ENCODE results near the gene AVL9.
"Not testable (repeated sequence)": the region's sequence is repeated elsewhere in the genome, so short reads cannot be mapped to it uniquely, and the experiment has no call there.

Gene AVL9

DNA sequence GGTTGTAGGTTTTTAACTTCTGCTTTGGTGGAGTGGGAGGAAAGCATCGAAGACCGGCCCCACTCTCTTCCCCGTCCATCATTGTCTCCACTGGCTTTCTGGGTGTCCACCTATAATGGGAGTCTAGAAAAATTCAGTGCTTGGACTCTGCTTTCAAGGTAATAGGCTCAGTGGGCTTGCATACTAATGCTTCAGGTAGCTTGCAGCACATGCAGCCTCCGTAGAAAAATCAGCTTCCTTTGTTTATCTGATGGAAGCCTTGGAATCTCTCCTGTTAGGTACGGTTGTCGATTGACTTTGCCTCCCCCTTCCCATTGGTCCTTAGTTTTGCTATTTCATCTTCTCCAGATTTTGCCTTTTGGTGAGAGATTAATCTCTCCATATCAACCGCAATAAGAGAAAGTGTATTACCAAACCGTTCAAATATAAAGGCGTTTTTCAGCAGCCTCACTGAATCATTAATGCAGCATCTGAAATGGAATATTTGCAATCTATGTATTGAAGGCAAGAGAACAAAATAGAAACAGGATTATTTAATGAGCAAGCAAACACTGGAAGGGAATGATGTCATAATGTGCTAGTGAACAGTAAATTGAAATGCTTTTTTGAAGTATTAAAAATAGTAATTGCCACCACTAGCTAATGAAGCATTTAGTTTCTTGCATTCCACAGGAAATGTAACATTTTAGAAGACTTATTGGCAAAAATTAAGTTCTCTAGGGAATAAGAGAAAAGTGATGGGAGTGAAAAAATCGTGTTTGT, 944 bp downstream of the AVL9 start:
- peak overlapping the region; percentile 79 for H3K27ac ChIP-seq
- TF ChIP-seq CTCF (IDR thresholded peaks at IDR 0.05) (no peak), ZFX (IDR thresholded peaks at IDR 0.05; ENCODE audit: borderline replicate concordance) (no peak)

DNA sequence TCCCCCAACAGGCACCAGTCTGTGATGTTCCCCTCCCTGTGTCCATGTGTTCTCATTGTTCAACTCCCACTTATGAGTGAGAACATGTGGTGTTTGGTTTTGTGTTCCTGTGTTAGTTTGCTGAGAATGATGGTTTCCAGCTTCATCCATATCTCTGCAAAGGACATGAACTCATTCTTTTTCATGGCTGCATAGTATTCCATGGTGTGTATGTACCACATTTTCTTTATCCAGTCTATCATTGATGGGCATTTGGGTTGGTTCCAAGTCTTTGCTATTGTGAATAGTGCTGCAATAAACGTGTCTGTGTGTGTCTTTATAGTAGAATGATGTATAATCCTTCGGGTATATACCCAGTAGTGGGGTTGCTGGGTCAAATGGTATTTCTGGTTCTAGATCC, 4.5 kb downstream of the AVL9 start:
- H3K27ac ChIP-seq, result not testable (repeated sequence)

GRCh38 chr7:32500216-32500615, 4.9 kb downstream of the AVL9 start:
- not testable (repeated sequence) for H3K27ac ChIP-seq

GRCh38 chr7:32500922-32501341, 5.6 kb downstream of the AVL9 start:
- TF ChIP-seq CTCF (IDR thresholded peaks at IDR 0.05) (no peak), ZFX (IDR thresholded peaks at IDR 0.05; ENCODE audit: borderline replicate concordance) (no peak)
- H3K27ac ChIP-seq, result no peak overlapping the region

DNA sequence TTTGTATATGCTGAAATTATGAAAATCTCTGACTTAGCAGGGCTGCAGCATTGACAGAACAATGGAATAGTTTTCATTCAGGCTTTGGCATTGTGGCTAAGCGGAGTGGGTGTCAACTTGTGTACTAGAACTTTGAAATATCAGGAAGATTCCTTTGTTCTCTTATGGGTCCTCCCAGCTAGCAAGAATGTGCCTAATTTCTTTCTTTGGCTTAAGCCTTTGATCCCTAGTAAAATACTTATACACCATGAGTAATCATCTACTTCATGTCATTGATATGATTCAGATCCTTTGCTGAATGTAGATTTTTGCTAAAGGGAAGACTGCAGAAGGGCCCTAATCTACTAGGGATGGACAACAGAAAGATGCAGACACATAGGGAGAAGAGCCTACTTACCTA, 6.2 kb downstream of the AVL9 start:
- H3K27ac ChIP-seq, result no peak overlapping the region
- no peak for TF ChIP-seq CTCF (IDR thresholded peaks at IDR 0.05)
- TF ChIP-seq ZFX (IDR thresholded peaks at IDR 0.05; ENCODE audit: borderline replicate concordance), result no peak

- no peak for TF ChIP-seq ZFX (IDR thresholded peaks at IDR 0.05; ENCODE audit: borderline replicate concordance)
- no peak for TF ChIP-seq CTCF (IDR thresholded peaks at IDR 0.05)
- H3K27ac ChIP-seq, result no peak overlapping the region
These were observed 7.4 kb downstream of the AVL9 start for GRCh38 chr7:32502728-32503127.

GRCh38 chr7:32506266-32507054, 11.2 kb downstream of the AVL9 start:
- H3K27ac ChIP-seq, result no peak overlapping the region
- TF ChIP-seq ZFX (IDR thresholded peaks at IDR 0.05; ENCODE audit: borderline replicate concordance) (no peak), CTCF (IDR thresholded peaks at IDR 0.05) (no peak)

DNA sequence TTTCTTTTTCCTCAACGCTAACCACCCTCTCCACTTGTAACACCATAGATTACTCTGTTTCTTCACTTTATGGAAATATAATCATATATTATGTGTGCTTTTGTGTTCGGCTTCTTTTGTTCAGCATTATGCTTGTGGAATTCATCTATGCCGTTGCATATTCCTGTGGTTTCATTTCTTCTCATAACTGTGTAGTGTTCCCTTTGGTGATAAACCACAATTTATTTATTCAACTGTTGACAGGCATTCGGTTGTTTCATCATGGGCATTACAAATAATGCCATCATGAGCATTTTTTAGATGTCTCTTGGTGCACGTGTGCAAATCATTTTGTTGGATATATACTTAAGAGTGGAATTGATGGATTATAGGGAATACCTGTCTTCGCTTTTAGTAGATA, 12.1 kb downstream of the AVL9 start:
- no peak overlapping the region for H3K27ac ChIP-seq
- TF ChIP-seq CTCF (IDR thresholded peaks at IDR 0.05), result no peak
- no peak for TF ChIP-seq ZFX (IDR thresholded peaks at IDR 0.05; ENCODE audit: borderline replicate concordance)

Measured in 22Rv1 (cell line).